HCT116 (cell line): Measurements from ENCODE around the gene ABR. TPM values are rescaled to one million over a fixed set of nuclear protein-coding genes. Genes with fewer than 3 reads are reported as not detected.

ENCODE experiments used
- ATF3 ChIP-seq: IDR thresholded peaks from 2 replicates; pipeline ENCODE4 v1.6.1; 2012
- ELF1 ChIP-seq: IDR thresholded peaks from 2 replicates; pipeline ENCODE4 v1.6.1; 2012; ENCODE audit warnings: low read depth, borderline replicate concordance
- JUND ChIP-seq: IDR thresholded peaks from 2 replicates; pipeline ENCODE4 v1.6.1; 2012
- SIN3A ChIP-seq: IDR thresholded peaks from 2 replicates; pipeline ENCODE4 v1.6.1; 2012; ENCODE audit warnings: low read depth
- TCF7L2 ChIP-seq: IDR thresholded peaks from 2 replicates; pipeline ENCODE4 v1.7.0; 2011; ENCODE audit warnings: borderline replicate concordance, inconsistent platforms; ENCODE audit not compliant: insufficient read depth, insufficient read length; ENCODE audit errors: extremely low read depth
- total RNA-seq: library from RNA; stranded (reverse); gene quantifications from one replicate; pipeline ENCODE4 v1.2.1, GENCODE V29; 2021; ENCODE audit not compliant: unreplicated experiment
- TF ChIP-seq, protein P1 (sequence below): IDR thresholded peaks from 2 replicates; pipeline ENCODE4 v1.6.1; 2011; ENCODE audit warnings: mild to moderate bottlenecking, low read length, moderate library complexity; ENCODE audit not compliant: insufficient replicate concordance; ENCODE audit errors: extremely low read depth
- TF ChIP-seq, protein P2 (sequence below): IDR thresholded peaks from 2 replicates; pipeline ENCODE4 v1.6.1; 2012; ENCODE audit warnings: low read depth

The ABR gene
- total RNA-seq, 1 experiment from 2014 or later: 58.5 TPM

DNA sequence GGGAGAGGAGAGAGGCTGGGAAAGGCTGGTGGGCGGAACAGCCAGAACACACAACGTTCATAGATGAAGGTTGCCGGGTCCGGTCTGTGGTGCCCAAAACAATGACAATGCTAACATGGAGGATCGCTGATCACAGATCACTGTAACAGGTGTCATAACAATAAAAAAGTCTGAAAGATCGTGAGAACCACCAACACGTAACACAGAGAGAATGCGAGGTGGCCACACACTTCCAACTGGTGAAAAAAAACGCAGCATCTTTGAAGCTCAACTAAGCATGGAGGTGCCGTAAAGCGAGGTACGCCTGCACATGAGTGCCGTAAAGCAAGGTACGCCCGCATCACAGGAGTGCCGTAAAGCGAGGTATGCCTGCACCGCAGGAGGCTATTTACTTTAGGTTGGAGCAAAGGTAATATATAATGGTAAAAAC is 42.3 kb downstream of the ABR start (continued):
- TF ChIP-seq ATF3 (no peak), ELF1 (no peak), TCF7L2 (peak; percentile 70), SIN3A (peak; percentile 64), JUND (no peak)
- TF ChIP-seq, protein P1, sequence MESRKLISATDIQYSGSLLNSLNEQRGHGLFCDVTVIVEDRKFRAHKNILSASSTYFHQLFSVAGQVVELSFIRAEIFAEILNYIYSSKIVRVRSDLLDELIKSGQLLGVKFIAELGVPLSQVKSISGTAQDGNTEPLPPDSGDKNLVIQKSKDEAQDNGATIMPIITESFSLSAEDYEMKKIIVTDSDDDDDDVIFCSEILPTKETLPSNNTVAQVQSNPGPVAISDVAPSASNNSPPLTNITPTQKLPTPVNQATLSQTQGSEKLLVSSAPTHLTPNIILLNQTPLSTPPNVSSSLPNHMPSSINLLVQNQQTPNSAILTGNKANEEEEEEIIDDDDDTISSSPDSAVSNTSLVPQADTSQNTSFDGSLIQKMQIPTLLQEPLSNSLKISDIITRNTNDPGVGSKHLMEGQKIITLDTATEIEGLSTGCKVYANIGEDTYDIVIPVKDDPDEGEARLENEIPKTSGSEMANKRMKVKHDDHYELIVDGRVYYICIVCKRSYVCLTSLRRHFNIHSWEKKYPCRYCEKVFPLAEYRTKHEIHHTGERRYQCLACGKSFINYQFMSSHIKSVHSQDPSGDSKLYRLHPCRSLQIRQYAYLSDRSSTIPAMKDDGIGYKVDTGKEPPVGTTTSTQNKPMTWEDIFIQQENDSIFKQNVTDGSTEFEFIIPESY: no peak
- TF ChIP-seq, protein P2, sequence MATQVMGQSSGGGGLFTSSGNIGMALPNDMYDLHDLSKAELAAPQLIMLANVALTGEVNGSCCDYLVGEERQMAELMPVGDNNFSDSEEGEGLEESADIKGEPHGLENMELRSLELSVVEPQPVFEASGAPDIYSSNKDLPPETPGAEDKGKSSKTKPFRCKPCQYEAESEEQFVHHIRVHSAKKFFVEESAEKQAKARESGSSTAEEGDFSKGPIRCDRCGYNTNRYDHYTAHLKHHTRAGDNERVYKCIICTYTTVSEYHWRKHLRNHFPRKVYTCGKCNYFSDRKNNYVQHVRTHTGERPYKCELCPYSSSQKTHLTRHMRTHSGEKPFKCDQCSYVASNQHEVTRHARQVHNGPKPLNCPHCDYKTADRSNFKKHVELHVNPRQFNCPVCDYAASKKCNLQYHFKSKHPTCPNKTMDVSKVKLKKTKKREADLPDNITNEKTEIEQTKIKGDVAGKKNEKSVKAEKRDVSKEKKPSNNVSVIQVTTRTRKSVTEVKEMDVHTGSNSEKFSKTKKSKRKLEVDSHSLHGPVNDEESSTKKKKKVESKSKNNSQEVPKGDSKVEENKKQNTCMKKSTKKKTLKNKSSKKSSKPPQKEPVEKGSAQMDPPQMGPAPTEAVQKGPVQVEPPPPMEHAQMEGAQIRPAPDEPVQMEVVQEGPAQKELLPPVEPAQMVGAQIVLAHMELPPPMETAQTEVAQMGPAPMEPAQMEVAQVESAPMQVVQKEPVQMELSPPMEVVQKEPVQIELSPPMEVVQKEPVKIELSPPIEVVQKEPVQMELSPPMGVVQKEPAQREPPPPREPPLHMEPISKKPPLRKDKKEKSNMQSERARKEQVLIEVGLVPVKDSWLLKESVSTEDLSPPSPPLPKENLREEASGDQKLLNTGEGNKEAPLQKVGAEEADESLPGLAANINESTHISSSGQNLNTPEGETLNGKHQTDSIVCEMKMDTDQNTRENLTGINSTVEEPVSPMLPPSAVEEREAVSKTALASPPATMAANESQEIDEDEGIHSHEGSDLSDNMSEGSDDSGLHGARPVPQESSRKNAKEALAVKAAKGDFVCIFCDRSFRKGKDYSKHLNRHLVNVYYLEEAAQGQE: no peak
